ENCODE measurements around the gene PAK4. TPM values are rescaled to one million over a fixed set of nuclear protein-coding genes. Genes with fewer than 3 reads are reported as not detected.

PAK4 gene
- total and polyA plus RNA-seq, 9 of the 15 experiments (the other 6 are each of a cell fraction or from before 2014, with no cell fraction given): 0.21 to 33.5 (median 5.8) TPM

DNA sequence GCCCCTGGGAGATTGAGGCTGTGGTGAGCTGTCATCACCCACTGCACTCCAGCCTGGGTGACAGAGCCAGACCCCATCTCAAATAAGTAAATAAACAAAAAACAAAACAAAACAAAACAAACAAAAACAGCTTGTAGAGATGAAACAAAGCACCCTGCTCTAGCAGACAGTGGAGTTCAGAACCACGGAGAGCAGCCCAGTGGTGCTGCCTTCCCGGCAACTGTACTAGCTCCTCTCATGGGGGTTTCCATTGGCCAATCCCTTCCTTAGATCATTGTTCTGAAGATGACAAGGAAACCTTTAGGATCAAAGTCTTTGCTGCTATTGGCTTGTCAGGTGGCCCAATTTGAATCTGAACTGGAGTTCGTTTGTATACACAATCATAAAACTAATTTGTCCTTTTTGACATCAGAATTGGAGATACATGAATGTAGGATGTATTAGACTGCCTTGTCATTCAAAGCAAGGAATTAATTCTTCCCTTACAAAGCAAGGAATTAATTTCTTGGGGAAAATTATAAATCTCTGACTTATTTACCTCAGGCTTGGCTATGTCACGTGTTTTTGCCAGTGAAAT, 98.2 kb downstream of the PAK4 start (continued):
- TF ChIP-seq POLR2AphosphoS2 (IDR thresholded peaks at IDR 0.05; ENCODE audit: low read length) (no peak), ZNF41 (CRISPR knock-in tag; conservative IDR thresholded peaks at IDR 0.05) (no peak), MED1 (CRISPR knock-in tag; IDR thresholded peaks at IDR 0.05; ENCODE audit: borderline replicate concordance) (no peak), NEUROD1 (IDR thresholded peaks at IDR 0.05; ENCODE audit: borderline replicate concordance, low read depth, low read length, partially characterized antibody) (no peak)
- TF ChIP-seq, protein P1, sequence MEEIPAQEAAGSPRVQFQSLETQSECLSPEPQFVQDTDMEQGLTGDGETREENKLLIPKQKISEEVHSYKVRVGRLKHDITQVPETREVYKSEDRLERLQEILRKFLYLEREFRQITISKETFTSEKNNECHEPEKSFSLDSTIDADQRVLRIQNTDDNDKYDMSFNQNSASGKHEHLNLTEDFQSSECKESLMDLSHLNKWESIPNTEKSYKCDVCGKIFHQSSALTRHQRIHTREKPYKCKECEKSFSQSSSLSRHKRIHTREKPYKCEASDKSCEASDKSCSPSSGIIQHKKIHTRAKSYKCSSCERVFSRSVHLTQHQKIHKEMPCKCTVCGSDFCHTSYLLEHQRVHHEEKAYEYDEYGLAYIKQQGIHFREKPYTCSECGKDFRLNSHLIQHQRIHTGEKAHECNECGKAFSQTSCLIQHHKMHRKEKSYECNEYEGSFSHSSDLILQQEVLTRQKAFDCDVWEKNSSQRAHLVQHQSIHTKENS (CRISPR knock-in tag; IDR thresholded peaks at IDR 0.05): no peak
- TF ChIP-seq, protein P2, sequence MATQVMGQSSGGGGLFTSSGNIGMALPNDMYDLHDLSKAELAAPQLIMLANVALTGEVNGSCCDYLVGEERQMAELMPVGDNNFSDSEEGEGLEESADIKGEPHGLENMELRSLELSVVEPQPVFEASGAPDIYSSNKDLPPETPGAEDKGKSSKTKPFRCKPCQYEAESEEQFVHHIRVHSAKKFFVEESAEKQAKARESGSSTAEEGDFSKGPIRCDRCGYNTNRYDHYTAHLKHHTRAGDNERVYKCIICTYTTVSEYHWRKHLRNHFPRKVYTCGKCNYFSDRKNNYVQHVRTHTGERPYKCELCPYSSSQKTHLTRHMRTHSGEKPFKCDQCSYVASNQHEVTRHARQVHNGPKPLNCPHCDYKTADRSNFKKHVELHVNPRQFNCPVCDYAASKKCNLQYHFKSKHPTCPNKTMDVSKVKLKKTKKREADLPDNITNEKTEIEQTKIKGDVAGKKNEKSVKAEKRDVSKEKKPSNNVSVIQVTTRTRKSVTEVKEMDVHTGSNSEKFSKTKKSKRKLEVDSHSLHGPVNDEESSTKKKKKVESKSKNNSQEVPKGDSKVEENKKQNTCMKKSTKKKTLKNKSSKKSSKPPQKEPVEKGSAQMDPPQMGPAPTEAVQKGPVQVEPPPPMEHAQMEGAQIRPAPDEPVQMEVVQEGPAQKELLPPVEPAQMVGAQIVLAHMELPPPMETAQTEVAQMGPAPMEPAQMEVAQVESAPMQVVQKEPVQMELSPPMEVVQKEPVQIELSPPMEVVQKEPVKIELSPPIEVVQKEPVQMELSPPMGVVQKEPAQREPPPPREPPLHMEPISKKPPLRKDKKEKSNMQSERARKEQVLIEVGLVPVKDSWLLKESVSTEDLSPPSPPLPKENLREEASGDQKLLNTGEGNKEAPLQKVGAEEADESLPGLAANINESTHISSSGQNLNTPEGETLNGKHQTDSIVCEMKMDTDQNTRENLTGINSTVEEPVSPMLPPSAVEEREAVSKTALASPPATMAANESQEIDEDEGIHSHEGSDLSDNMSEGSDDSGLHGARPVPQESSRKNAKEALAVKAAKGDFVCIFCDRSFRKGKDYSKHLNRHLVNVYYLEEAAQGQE (IDR thresholded peaks at IDR 0.05; ENCODE audit: borderline replicate concordance): peak; percentile 98
- TF ChIP-seq, protein P2 (CRISPR knock-in tag; IDR thresholded peaks at IDR 0.05; ENCODE audit: low read depth): peak; percentile 90
